GM21515 (cell line): Measurements from ENCODE around the gene NFIB.

ENCODE experiments used
- ATAC-seq: cut with Tn5 transposase; IDR thresholded peaks from one replicate; pipeline ENCODE4 v1.9.1; 2021; ENCODE audit not compliant: unreplicated experiment

The NFIB gene

DNA sequence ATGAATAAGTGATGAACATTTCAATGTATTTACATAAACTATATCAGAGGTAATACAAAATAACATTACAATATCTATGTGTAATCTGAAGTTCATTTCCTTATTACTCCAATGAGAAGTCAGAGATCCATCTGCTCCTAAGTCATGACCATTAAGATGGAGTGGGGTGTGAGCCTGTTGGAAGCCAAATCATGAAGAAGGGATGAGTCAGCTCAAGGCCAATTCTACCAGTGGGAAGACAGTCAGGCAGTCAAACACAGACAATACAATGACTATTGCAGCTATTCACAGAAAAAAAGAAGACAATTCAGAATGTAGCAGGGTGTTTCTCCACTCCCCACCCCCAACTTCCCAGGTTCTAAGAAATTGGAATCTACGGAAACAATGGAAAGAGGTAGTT lies 155.0 kb downstream of the NFIB start:
- no peak for ATAC-seq

DNA sequence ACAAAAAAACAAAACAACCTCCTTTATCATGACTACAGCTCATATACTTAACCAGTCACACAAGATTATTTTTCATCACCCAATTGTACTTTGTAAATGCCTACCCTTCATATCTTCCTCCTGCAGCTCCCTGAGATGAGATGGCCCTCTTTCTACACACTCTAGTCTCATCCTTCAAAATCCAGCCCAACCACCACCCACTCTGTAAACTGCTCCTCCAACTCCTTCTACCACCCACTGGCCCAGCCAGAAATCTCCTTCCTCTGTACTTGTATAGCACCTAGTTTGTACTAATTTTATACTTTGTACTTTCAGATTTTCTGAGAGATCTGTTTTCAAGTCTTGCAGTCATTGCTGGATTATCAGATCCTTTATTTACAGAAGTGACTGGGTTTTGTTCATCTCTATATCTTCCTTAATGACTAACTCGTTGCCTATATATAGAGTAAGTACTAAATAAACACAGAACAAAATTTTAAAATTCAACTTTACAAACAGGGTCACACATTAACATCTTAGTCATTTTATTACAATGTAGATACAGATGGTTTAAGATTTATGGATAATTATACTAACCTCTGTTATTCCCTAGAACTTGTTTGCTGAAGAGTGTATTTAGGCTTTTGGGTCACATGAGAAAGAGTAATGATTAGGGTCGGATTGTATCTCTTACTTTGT lies 155.7 kb downstream of the NFIB start:
- no peak for ATAC-seq

DNA sequence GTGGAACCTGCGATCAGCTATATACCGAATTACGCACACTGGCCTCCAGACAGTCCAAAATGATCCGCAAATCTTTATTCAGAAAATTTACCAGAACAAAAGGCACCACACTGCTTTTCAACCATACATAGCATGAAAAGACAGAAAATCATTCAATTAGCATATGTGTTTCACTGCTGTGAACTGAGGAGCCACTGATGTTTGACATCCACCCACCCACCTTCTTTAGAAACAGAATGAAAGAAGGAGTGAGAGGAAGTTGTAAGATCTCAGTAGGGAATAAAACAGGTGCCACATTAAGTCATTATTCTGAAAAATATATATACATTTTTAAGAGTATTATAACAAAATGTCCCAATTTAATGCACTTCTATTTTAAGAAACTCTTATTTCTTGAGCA lies 156.8 kb downstream of the NFIB start:
- ATAC-seq: no peak

DNA sequence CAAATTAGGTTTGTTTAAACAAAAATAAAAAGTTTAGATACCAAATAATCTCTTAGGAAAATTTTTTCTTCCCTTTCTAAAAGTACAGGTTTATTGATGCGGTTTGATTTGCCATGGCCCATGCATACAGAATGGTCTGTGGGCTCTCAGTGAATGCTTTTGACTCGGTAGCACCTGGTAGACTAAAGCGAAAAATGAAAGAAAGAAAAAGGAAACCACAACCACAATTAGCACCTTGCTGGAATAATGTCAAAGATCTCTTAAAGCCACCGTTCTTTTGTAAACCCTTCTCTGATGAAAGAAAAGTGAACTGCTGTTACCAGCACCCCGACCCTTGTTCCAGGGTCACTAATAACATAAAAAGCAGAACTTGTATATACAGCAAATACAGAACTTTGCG lies 157.9 kb downstream of the NFIB start:
- peak; percentile 98 for ATAC-seq

DNA sequence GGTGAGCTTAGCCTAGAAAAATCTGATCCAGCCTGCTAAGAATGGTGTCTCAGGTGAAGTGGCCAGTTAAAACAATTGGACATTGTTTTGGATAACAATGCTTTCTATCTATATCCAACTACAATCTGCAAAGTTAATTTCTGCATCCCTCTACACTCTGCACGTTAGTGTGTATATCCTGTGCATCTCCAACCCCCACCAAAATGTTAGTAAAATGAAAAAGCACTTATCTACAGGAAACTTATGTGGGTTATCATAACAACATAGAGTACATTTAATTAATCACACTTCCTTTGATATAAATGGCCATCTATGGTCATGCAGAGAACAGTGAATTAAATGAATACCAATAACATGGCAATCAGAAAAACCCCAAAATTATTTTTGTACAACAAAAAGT lies 158.7 kb downstream of the NFIB start:
- ATAC-seq: no peak

DNA sequence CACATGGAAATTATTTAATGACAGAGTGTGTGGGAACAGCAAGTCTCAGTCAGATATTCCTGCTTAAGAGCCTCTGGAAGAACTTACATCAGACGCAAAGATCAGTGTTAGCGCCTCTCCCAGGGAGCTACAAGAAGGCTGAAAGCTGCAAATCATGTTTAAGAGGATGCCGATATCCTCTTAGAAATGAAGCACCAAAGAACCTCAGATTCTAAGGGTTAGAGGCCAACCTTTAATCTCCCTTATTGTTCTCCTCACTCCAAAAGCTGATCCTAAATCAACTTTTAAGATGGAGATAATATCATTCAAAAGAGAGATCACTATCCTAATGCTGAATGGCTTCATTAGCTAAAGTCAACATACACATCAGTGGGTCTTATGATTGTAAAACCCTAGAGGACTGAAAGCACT lies 160.6 kb downstream of the NFIB start:
- no peak for ATAC-seq

DNA sequence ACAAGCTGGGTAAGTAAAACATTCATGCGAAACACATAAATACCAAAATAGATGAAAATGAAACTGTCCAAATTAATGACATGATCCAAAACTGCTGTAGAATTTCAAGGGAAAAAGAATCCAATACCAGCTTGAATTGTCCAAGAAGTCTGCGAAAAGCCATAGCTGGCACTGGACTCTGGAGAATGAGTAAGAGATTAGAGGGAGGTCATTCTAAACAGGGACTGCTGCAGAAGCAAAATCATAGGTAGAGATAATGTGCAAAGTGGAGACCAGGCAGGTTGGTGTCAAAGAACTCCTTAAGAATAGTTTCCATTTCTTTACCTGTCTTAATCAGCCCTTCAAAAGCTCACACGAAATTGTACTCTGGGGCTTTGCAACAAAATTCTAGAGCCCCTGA lies 162.5 kb downstream of the NFIB start:
- no peak for ATAC-seq

DNA sequence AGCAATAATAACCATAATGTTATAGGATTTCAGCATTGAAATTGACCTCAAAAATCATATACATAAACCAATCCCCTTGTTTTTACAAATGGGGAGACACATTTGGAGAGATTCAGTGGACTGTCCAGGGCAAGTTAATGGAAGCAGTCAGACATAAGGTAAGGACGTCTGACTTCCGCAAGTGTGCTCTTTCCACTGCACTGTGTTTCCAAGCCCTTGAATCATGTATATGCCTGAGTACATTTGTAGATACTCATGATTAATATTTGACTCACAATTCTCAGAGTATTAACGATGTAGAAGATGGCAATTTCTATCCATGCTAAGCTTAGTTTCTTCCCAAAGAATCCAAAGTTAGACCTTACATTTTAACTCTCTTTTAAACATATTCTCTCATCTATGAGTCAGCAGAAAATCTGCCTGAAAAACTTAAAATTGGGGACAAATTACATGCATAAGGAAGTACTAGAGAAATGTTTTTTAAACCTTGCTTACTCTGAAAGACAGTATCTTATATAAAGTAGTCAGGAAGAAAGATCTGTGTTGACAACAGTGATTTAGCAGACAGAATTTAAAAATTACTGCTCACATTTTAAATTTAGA lies 165.3 kb downstream of the NFIB start:
- no peak for ATAC-seq

DNA sequence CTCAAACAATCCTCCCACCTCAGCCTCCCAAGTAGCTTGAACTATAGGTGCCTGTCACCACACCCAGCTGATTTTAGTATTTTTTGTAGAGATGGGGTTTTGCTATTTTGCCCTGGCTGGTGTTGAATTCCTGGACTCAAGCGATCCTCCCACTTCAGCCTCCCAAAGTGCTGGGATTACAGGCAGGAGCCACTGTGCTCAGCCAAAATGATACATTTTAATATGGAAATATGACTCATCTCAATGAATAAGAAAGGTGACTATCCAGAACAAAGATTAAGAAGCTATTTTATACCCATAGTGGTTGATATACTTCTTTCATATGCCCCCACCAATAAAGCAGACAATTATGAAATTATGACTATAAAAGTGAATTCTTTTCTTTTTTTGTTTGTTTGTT lies 166.2 kb downstream of the NFIB start:
- no peak for ATAC-seq

DNA sequence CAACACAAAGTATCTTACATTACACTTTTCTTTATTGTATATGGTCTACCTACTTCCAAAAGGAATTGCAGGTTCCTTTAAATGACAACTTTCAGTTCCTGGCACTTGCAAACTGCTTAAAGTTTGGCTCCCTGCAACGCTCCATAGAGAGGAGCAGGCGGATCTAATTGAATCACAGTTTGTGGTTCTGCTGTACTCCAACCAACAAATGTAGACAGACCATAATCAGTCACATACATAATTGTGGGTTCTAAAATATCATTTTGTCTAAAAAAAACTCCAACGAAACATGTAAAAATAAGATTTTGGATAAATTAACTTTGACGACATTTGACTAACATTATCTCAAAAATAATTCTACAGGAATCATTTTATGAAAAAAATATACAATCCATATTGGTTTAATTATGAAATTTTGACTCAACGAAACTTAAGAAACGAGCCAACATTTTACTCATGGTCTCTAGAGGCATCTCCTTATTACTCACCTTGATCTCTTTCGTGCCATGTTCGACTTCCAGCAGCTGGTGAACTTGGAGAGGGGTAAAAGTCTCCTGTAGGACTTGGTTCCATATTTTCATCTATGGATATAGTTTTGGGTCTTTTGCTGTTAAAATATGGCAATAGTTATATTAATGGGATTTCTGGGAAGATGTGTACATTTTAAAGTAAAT lies 167.6 kb downstream of the NFIB start:
- no peak for ATAC-seq

DNA sequence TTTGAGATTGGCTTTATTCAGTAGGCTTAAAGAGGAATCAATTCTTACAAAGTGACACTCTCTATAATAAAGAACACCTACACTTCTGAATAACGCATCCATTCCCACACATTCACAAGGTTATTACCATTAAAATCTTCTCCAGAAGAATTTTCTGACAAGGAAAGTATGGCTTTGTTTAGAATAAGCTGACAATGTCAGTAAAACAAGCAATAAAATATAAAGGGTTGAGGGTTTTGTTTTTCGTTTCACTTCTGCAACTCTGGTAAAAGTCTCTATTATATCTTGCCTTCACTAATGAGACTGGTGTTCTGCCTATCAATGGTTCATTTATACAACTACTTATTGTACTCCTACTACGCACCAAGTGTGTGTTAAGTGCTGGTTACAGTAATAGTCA lies 169.7 kb downstream of the NFIB start:
- ATAC-seq: no peak

DNA sequence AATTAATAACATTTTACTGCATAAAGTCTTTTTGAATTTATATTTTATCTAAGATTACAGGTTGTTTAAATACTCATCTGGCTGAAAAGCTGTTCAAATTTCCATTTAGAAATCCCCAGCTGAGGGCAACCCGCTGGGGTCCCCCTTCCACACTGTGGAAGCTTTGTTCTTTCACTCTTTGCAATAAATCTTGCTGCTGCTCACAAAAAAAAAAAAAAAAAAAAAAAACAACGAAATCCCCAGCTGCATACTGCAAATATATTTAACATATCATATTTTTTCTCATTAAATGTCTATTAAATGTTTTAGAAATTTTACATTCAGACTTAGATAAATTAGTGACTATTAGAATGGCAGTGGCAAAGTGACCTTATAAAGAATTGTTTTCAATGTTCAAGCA lies 172.2 kb downstream of the NFIB start:
- no peak for ATAC-seq

DNA sequence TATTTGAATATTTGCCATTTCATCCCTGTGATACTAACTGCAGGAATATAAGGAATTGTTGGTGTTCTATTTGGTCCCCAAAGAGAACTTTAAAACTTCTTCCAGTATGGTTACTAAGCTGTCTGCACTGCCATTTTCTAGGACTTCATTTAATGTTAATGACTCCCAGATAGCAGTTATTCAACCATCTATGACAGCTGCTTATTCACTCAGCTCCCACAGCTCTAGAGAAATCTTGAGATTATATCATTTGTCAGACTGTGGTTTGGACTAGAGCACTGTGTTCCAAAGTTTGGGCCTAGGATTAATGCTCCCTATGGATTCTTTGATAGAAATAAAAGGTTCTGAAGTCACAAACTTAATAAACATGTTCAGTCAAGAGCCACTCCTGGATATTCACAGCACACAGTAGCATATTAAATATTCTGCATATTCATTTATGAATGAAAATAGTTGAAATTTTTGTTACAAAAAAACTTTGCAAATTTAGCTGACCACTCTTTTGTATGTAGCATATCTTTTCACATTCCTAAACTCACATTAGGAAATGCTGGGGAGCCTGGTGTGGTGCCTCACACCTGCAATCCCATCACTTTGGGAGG lies 173.7 kb downstream of the NFIB start:
- ATAC-seq: no peak

DNA sequence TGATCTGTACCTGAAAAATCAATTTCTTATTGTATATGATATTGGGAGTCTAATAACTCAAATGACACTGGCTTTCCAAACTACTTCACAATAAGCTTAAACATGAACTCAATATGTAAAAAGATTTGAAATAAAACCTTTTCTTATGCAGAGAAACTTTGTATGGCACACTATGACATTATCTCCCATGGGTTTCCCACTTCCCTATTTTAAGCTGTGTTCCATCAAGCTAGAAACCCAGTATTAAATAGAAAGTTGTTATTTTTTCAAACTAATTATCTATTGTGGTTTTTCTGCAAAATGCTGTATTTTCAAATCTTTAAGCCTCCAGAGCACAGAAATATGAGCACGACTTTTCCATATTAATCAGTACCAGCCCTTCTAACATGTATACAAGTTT lies 174.7 kb downstream of the NFIB start:
- no peak for ATAC-seq

DNA sequence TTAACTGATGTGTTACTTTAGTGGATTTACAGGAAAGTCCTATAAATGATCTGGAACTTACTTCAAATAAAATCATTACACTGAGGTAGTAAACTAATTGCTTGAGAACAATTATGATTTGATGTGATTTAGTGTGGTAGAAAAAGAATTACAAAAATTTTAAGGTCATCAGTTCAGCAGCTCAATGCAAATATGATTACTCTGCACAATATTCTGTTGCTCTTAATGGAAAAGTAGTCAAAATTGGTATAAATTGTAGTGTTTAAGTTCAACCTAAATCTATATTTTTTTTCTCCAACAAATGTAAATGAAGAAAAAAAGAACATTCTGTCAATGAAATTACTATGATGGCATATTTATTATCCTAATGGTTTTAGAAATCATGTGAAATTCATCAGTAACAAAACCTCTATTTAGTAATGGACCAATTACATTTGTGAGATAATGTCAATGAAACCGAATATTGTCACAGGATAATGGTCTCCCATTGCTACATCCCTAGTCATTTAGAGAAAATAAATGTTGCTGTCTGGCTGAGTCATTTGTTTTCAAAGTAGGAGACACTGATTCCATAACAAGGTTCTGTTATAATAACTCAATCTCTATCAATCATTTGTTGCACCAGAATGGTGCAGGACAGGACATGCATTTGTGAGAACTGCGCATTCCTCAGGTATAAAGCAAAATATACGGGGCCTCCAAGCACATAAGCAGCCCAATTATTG lies 177.1 kb downstream of the NFIB start:
- no peak for ATAC-seq

DNA sequence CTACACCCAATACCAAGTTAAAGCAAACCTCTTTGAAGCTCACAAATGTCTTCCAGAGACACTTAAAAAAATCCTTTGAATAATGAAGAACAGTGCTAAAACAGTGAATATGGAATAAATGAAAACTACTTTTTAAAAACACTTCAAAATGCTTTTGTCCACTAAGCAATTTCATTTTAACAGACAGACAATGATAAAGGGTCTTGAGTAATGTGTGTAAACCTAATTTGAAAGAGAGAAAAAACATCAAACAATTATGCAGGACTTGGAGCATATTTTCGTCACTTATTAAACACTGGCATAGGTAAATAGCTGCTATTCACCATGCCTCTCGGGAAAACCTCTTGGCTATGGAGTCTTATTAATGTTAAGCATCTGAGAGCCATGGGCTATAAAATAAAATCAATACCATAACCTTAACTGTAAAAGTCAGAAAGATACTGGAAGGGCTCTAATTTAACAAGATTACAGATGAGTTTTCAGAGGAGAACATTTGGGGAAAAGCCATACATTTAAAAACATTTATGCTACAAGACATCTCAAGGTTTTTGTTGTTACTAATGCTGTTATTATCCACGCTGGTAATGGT lies 177.8 kb downstream of the NFIB start:
- no peak for ATAC-seq

DNA sequence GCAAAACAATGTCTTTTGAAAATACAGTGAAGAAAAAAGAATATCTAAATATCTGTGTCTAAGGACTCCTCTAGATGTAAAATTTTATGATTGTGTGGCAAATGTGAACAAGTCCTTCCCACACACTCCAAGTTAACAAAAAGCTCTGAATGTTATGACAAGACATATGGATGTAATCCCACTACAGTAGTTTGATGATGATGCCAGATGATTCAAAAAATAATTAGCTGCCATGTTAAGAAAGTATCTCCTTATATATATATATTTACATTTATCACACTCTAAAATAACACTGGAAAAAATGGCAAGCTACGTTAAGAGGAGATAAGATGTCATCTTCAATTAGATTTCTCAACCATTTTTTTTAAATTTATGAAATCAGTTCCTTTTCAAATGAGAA lies 178.5 kb downstream of the NFIB start:
- no peak for ATAC-seq

DNA sequence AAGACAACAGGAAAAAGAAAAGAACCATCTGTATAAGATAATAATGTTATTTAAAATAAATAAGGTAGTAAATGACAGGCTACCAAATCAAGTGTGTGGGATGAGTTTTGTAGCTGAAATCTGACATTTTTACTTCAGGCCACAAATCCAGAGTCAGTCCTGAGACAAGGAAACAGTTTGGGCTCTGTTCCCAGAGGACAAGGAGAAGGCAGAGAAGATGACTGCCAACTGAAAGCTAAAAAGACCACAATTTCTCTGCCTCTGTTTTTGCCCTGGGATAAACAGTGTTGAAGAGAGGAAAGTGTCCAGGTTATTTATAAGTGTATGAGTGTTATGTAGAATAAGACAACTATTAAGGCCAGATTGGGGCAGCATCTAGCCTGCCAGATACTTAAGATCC lies 180.5 kb downstream of the NFIB start:
- ATAC-seq: no peak

DNA sequence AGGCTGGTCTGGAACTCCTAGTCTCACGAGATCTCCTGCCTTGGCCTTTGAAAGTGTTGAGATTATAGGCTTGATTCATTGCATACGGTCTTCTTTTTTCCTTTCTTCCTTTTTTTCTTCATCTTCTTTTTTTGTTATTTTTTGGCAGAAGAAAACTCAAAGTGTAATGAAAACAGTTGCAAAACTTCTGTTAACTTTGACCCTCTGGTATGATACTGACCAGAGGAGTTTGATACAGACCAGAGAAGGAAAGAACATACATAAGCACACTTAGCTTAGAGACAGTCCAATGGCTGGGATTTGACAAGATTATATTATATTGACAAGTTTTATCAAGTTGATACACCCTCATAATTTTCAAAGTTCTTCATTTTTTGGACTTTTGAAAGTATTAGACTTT lies 181.2 kb downstream of the NFIB start:
- no peak for ATAC-seq

DNA sequence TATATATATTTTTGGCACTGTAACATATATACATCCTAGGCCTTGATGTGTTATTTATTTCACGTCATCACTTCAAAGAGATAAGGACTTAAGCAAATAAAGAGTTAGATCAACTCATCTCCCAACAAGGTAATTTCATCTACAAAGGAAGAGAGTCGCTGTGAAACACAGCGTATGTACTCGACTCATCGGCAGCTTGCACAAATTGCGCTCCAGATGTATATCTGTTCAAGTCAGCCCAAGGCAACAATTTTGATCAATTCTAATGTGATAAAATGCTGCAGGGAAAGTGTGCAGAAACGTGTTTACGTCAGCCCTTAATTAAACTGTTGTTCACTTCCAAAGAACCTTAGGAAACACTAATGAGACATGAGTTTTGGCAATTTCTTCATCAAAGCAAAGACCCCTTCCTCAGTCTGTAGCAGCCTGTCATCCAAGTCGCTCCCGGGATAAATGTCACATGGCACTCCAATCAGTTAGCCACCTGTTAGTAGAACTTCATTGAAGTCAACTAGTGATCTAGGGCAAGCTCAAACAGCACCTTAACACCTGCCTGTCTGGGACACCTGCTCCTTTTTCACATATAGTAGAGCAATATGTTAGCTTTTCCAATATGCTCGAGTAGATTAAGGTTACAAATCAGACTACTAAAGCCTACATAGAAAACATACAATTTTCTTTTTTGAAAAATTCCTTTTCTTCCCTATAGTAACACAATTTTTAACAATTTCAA lies 182.4 kb downstream of the NFIB start:
- ATAC-seq: no peak

DNA sequence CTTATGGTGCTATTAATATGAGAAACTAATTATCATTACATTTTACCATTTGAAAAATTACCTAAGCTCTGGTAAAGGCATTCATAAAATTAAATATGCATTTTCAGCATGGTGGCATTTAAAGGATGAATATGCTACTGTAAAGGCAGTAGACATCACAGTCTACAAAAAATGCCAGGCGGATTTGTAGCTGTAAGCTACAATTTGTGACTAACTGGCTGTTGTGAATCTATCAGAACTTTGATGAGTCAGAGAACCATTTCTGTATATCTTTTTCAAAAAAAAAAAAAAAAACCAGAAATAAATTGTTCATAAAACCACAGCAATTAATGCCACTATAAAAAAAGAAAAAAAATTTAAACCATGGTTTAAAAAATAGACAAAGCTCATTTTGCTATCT lies 186.3 kb downstream of the NFIB start:
- no peak for ATAC-seq
